ENCODE measurements around the gene DCAF17.
A peak's percentile ranks its signal among the peaks of the same experiment; 100 is the strongest.

The DCAF17 gene, protein sequence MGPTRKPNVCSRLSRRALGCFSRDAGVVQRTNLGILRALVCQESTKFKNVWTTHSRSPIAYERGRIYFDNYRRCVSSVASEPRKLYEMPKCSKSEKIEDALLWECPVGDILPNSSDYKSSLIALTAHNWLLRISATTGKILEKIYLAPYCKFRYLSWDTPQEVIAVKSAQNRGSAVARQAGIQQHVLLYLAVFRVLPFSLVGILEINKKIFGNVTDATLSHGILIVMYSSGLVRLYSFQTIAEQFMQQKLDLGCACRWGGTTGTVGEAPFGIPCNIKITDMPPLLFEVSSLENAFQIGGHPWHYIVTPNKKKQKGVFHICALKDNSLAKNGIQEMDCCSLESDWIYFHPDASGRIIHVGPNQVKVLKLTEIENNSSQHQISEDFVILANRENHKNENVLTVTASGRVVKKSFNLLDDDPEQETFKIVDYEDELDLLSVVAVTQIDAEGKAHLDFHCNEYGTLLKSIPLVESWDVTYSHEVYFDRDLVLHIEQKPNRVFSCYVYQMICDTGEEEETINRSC

DNA sequence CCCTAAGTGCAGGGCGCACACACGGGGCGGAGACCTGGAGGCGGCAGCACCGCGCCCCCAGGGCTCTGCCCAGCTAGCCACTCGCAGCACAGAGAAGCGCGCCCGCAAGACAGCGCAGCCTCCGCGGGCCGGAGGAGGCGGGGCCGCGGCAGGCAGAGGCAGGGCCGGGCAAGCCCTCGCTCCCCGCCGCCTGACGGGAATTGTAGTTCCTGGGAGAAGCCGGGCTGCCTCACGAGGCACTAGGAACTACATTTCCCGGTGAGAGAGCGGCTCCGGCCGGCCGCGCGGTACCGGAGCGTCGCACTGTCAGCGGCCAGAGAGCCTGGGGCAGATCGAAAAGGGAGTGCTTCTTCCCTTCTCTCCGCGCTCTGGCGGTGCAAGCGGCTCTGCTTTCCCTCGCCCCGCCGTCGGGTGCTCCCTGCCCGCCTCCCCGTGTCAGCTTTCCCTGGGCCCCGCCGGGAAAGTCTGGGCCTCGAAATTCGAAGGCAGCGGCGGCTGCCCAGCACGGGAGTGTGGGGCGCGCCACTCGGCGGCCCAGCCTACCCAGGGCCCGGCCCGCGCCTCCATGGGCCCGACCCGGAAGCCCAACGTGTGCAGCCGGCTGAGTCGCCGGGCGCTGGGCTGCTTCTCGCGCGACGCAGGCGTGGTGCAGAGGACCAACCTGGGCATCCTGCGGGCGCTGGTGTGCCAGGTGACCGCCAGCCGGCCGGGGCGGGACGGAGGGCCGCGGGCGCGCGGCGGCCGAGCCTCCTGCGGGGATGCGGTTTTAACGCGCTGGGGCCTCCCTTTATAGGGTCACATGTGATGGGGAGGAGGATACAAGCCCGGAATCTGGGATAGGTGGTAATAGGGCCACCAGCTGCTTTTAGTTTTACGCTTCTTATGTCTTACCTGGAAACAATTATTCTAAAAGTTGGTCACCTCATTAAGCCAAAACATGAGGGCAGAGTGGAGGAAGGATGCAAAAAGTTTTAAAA, at the start of gene DCAF17:
Gene DCAF17, plus strand, starts transcription at position 214 of the 977 bp plus-strand sequence. Its CDS starts 352 bp downstream, at position 566.
- H3K36me3 ChIP-seq (ENCODE audit: control insufficient read depth, insufficient read depth, low read length): no peaks in the 10 kb centered on the region; the same call in none of the 2 replicates
- H3K4me3 ChIP-seq (replicated peaks; ENCODE audit: low read depth, low read length): peak within 1 kb of the TSS; percentile 86
- TF ChIP-seq, protein P1, sequence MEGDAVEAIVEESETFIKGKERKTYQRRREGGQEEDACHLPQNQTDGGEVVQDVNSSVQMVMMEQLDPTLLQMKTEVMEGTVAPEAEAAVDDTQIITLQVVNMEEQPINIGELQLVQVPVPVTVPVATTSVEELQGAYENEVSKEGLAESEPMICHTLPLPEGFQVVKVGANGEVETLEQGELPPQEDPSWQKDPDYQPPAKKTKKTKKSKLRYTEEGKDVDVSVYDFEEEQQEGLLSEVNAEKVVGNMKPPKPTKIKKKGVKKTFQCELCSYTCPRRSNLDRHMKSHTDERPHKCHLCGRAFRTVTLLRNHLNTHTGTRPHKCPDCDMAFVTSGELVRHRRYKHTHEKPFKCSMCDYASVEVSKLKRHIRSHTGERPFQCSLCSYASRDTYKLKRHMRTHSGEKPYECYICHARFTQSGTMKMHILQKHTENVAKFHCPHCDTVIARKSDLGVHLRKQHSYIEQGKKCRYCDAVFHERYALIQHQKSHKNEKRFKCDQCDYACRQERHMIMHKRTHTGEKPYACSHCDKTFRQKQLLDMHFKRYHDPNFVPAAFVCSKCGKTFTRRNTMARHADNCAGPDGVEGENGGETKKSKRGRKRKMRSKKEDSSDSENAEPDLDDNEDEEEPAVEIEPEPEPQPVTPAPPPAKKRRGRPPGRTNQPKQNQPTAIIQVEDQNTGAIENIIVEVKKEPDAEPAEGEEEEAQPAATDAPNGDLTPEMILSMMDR (IDR thresholded peaks at IDR 0.05; ENCODE audit: insufficient read depth, low read length, poor library complexity, severe bottlenecking): no peak
- peak; percentile 99 for DNase-seq (ENCODE audit: extremely low read depth, insufficient read length)
- H3K27me3 ChIP-seq (replicated peaks; ENCODE audit: control insufficient read depth, insufficient read depth, low read length): no peaks in the 10 kb centered on the region

DNA sequence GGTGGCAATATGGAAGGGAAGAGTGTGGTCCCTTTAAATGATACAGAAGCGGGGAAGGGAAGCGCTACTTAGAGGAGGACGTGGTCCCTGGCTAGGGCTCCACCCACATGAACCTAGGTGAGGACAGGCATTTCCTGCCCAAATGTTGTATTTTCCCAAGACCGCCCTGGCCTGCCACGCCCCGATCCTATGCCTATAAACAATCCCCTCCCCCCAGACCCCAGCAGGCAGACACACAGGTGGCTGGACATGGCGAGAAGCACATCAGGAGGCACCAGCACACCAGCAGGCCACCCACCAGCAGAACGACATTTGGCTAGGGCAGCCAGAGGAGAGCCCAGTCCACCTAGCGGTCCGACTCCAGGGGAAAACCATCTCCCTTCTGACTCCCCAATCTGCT, 47.4 kb upstream of the DCAF17 start:
- peaks cover 4% of the 10 kb centered on the region for H3K36me3 ChIP-seq (ENCODE audit: control insufficient read depth, insufficient read depth, low read length)
- TF ChIP-seq, protein P1 (IDR thresholded peaks at IDR 0.05; ENCODE audit: insufficient read depth, low read length, poor library complexity, severe bottlenecking): no peak
- no peak overlapping the region for H3K4me3 ChIP-seq (replicated peaks; ENCODE audit: low read depth, low read length)
- no peak for DNase-seq (ENCODE audit: extremely low read depth, insufficient read length)
- no peaks in the 10 kb centered on the region for H3K27me3 ChIP-seq (replicated peaks; ENCODE audit: control insufficient read depth, insufficient read depth, low read length)

DNA sequence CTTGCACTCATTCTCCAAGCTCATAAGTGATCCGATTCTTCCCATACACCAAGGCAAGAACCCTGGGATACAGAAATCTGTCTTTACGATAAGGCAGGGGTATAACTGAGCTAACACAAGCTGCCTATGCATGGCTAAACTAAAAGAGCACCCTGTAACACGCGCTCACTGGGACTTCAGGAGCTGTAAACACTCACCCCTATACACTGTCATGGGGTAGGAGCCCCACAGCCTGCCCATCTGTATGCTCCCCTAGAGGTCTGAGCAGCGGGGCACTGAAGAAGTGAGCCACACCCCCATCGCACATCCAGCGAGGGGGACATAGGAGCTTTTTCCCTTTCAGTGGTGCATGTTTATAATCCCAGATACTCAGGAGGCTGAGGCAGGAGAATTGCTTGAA, 47.0 kb upstream of the DCAF17 start:
- TF ChIP-seq, protein P1 (IDR thresholded peaks at IDR 0.05; ENCODE audit: insufficient read depth, low read length, poor library complexity, severe bottlenecking): no peak
- no peak overlapping the region for H3K4me3 ChIP-seq (replicated peaks; ENCODE audit: low read depth, low read length)
- no peak for DNase-seq (ENCODE audit: extremely low read depth, insufficient read length)
- H3K27me3 ChIP-seq (replicated peaks; ENCODE audit: control insufficient read depth, insufficient read depth, low read length): no peaks in the 10 kb centered on the region
- peaks cover 4% of the 10 kb centered on the region for H3K36me3 ChIP-seq (ENCODE audit: control insufficient read depth, insufficient read depth, low read length)

DNA sequence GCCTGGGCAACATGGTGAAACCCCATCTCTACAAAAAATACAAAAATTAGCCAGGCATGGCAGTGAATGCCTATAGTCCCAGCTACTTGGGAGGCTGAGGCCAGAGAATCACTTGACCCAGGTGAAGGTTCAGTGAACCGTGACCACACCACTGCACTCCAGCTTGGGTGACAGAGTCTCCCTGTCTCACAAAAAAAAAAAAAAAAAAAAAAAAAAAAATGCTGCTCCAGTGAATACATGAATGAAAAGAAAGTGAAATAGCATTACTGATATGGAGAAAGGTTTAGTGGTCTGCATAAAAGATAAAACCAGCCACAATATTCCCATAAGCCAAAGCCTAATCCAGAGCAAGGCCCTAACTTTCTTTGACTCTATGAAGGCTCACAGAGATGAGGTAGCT, 44.7 kb upstream of the DCAF17 start:
- DNase-seq (ENCODE audit: extremely low read depth, insufficient read length): no peak
- no peaks in the 10 kb centered on the region for H3K27me3 ChIP-seq (replicated peaks; ENCODE audit: control insufficient read depth, insufficient read depth, low read length)
- H3K4me3 ChIP-seq (replicated peaks; ENCODE audit: low read depth, low read length): no peak overlapping the region
- H3K36me3 ChIP-seq (ENCODE audit: control insufficient read depth, insufficient read depth, low read length): peaks cover 4% of the 10 kb centered on the region
- TF ChIP-seq, protein P1 (IDR thresholded peaks at IDR 0.05; ENCODE audit: insufficient read depth, low read length, poor library complexity, severe bottlenecking): no peak

DNA sequence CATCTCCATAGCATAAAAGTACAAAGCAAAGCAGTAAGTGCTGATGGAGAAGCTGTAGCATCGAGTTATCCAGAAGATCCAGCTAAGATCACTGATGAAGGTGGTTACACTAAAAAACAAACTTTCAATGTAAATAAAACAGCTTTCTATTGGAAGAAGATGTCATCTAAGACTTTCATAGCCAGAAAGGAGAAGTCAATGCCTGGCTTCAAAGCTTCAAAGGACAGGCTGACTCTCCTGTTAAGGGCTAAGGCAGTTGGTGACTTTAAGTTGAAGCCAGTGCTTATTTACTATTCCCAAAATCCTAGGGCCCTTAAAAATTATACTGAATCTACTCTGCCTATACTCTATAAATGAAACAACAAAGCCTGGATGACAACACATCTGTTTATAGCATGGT, 44.2 kb upstream of the DCAF17 start:
- Histone ChIP-seq H3K27me3 (replicated peaks; ENCODE audit: control insufficient read depth, insufficient read depth, low read length) (no peaks in the 10 kb centered on the region), H3K36me3 (ENCODE audit: control insufficient read depth, insufficient read depth, low read length) (peaks cover 4% of the 10 kb centered on the region), H3K4me3 (replicated peaks; ENCODE audit: low read depth, low read length) (no peak overlapping the region)
- DNase-seq (ENCODE audit: extremely low read depth, insufficient read length): no peak
- TF ChIP-seq, protein P1 (IDR thresholded peaks at IDR 0.05; ENCODE audit: insufficient read depth, low read length, poor library complexity, severe bottlenecking): no peak

Data from GM06990 (cell line).